Activated CD4-positive, alpha-beta T cell treated with anti-CD3 and anti-CD28 coated beads, Interleukin-2, amount 10 ng/mL, durations not matched to agents 7 days and 5 days (primary cell): ENCODE results near the gene PDLIM3. TPM values are rescaled to one million over a fixed set of nuclear protein-coding genes. Genes with fewer than 3 reads are reported as not detected.
"Not testable (repeated sequence)": the region's sequence is repeated elsewhere in the genome, so short reads cannot be mapped to it uniquely, and the experiment has no call there.

Experiments used
- CTCF ChIA-PET: fragments of 350-600 bp; sonication (Branson Sonifier 250); formaldehyde crosslinking; loops from one replicate; lab custom pipeline; 2021; ENCODE audit warnings: antibody characterized with exemption; lab: Charles Lee
- POLR2A ChIA-PET: fragments of 350-600 bp; sonication (Branson Sonifier 250); formaldehyde crosslinking; loops from one replicate; lab custom pipeline; 2021; ENCODE audit warnings: antibody characterized with exemption; lab: Charles Lee
- DNase-seq: peaks from one replicate; pipeline ENCODE4 v3.0.0-alpha.2; 2020
- H3K27ac Mint-ChIP-seq: one replicate; pipeline ENCODE4 v1.8.0; 2021; ENCODE audit warnings: mild to moderate bottlenecking, moderate library complexity, mixed read lengths
- H3K27me3 Mint-ChIP-seq: one replicate; pipeline ENCODE4 v1.8.0; 2021; ENCODE audit warnings: mixed read lengths
- H3K36me3 Mint-ChIP-seq: one replicate; pipeline ENCODE4 v1.8.0; 2021; ENCODE audit warnings: low read depth, mixed read lengths
- H3K4me1 Mint-ChIP-seq: one replicate; pipeline ENCODE4 v1.8.0; 2021; ENCODE audit warnings: mixed read lengths
- H3K4me3 Mint-ChIP-seq: one replicate; pipeline ENCODE4 v1.8.0; 2021; ENCODE audit warnings: mild to moderate bottlenecking, moderate library complexity, mixed read lengths
- H3K9me3 Mint-ChIP-seq: one replicate; pipeline ENCODE4 v1.8.0; 2021; ENCODE audit warnings: mixed read lengths
- total RNA-seq, 2 experiments: library from RNA; stranded (reverse); gene quantifications; one replicate each; pipeline ENCODE4 v1.2.3, GENCODE V29; 2021

Gene PDLIM3
- total RNA-seq, 2 experiments from 2014 or later: not detected

- ChIA-PET POLR2A (no interaction called here), CTCF (no interaction called here)
- Mint-ChIP-seq H3K27ac (no peak overlapping the region), H3K4me1 (no peaks in the 10 kb centered on the region), H3K27me3 (peaks cover 6% of the 10 kb centered on the region), H3K9me3 (peaks cover 6% of the 10 kb centered on the region), H3K4me3 (no peak overlapping the region), H3K36me3 (no peaks in the 10 kb centered on the region)
- no peak for DNase-seq
These were observed 31.1 kb upstream of the PDLIM3 start for GRCh38 chr4:185566425-185566824.

GRCh38 chr4:185565696-185566095, 30.4 kb upstream of the PDLIM3 start:
- Mint-ChIP-seq H3K27me3 (peaks cover 6% of the 10 kb centered on the region), H3K27ac (no peak overlapping the region), H3K9me3 (peaks cover 6% of the 10 kb centered on the region), H3K4me1 (no peaks in the 10 kb centered on the region), H3K36me3 (no peaks in the 10 kb centered on the region), H3K4me3 (no peak overlapping the region)
- ChIA-PET CTCF (no interaction called here), POLR2A (no interaction called here)
- no peak for DNase-seq

DNA sequence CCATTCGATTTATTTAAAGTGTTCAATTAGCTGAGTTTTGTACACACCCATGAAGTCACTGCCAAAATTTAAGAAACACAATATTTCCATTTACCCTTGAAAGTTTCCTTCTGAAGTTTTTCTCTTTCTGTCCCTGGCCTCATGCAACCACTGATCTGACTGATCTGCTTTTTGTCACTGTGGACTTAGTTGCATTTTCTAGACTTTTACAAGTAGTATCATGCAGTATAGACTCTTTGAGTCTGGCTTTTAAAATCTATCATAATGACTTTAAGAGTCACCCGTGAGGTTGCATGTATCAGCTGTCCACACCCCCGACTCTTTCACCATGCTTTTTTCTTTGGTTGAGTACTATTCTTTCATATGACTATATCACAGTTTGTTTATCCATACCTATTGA, 29.0 kb upstream of the PDLIM3 start:
- H3K4me1 Mint-ChIP-seq: no peaks in the 10 kb centered on the region
- ChIA-PET POLR2A (no interaction called here), CTCF (interaction anchor here (0.6 kb wide), 1 partner anchor 37 kb away, joined by 3 read pairs; no protein-coding TSS in a partner anchor)
- DNase-seq: no peak
- no peaks in the 10 kb centered on the region for H3K36me3 Mint-ChIP-seq
- peaks cover 6% of the 10 kb centered on the region for H3K27me3 Mint-ChIP-seq
- H3K9me3 Mint-ChIP-seq: peaks cover 6% of the 10 kb centered on the region
- H3K27ac Mint-ChIP-seq: no peak overlapping the region
- H3K4me3 Mint-ChIP-seq: no peak overlapping the region

GRCh38 chr4:185562531-185562930, 27.2 kb upstream of the PDLIM3 start:
- Mint-ChIP-seq H3K27ac (no peak overlapping the region), H3K4me3 (no peak overlapping the region), H3K27me3 (peaks cover 19% of the 10 kb centered on the region), H3K36me3 (no peaks in the 10 kb centered on the region), H3K4me1 (no peaks in the 10 kb centered on the region), H3K9me3 (peaks cover 6% of the 10 kb centered on the region)
- CTCF ChIA-PET: no interaction called here
- POLR2A ChIA-PET: no interaction called here
- DNase-seq: no peak

GRCh38 chr4:185560316-185560715, 25.0 kb upstream of the PDLIM3 start:
- Mint-ChIP-seq H3K27me3 (peaks cover 26% of the 10 kb centered on the region), H3K4me1 (no peaks in the 10 kb centered on the region), H3K27ac (no peak overlapping the region), H3K4me3 (no peak overlapping the region), H3K9me3 (peaks cover 6% of the 10 kb centered on the region), H3K36me3 (no peaks in the 10 kb centered on the region)
- ChIA-PET POLR2A (no interaction called here), CTCF (interaction anchor here (0.6 kb wide), 1 partner anchor 1984 kb away, joined by 3 read pairs; no protein-coding TSS in a partner anchor)
- no peak for DNase-seq

GRCh38 chr4:185559915-185560281, 24.6 kb upstream of the PDLIM3 start:
- Mint-ChIP-seq H3K4me1 (no peaks in the 10 kb centered on the region), H3K27me3 (peaks cover 27% of the 10 kb centered on the region), H3K27ac (no peak overlapping the region), H3K36me3 (no peaks in the 10 kb centered on the region), H3K9me3 (peaks cover 6% of the 10 kb centered on the region), H3K4me3 (no peak overlapping the region)
- CTCF ChIA-PET: no interaction called here
- DNase-seq: no peak
- POLR2A ChIA-PET: no interaction called here

- H3K4me3 Mint-ChIP-seq, H3K27ac Mint-ChIP-seq, H3K9me3 Mint-ChIP-seq, H3K4me1 Mint-ChIP-seq, DNase-seq, POLR2A ChIA-PET, H3K36me3 Mint-ChIP-seq, CTCF ChIA-PET: not testable (repeated sequence)
- peaks cover 25% of the 10 kb centered on the region for H3K27me3 Mint-ChIP-seq
These were observed 24.1 kb upstream of the PDLIM3 start for GRCh38 chr4:185559251-185559914.

DNA sequence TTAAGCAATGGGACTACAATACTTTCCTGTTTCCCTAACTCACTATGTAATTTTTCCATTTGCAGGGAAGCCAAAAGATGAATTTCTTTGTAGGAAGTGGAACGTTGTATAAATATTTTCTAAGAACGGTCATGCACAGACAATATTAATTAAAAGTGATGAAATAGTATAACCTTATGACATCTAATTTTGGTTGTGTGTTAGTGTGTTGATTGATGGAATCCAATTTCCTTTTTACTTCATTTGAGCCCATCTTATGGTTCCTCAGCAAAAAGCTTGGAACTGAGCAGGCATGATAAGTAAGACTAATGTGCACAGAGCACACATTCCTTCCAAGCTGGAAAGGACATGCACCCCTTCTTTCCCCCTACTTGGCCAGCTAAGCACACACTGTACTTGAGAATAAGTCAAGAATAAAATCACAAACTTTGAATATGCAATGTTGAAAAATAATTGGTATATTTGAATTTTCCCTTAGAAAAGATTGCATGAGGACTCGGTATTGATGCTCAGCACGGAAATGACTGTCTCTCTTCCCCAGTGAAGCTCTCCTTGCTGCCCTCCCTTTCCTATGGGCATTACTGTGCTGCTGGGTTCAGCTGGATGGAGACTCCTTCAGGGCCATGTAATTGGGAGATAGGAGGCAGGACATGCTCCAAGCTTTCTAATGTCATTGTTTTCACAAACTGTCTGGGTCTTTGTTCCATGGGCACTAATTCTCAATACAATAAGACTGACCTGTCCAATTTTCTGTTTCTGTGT, 19.2 kb upstream of the PDLIM3 start:
- Mint-ChIP-seq H3K9me3 (no peaks in the 10 kb centered on the region), H3K36me3 (no peaks in the 10 kb centered on the region), H3K4me3 (no peak overlapping the region), H3K27ac (no peak overlapping the region), H3K27me3 (peaks cover 32% of the 10 kb centered on the region), H3K4me1 (no peaks in the 10 kb centered on the region)
- DNase-seq: no peak
- ChIA-PET POLR2A (interaction anchor here (0.5 kb wide), 1 partner anchor 18 kb away, joined by 11 read pairs; no protein-coding TSS in a partner anchor), CTCF (no interaction called here)

DNA sequence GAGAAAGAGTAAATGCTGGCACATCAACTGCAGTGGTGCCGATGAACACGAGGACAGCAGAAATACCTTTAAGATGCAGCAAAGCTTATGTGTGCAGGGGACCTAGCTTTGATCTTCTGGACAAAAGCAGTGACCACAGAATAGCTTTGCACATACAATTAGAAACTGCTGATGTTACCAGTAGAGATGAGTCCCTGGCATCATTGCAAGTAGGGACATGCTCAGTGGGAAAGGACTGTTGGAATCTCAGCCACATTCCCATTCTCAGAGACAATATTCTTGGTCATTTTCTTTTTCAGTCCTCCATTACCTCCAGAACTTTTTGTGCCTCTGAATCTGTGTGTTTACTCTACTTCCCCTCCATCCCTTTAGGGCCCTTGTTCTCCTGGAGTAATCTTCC, 16.9 kb upstream of the PDLIM3 start:
- H3K27ac Mint-ChIP-seq: no peak overlapping the region
- no peaks in the 10 kb centered on the region for H3K9me3 Mint-ChIP-seq
- ChIA-PET CTCF (interaction anchor here (0.6 kb wide), 1 partner anchor 27 kb away, joined by 3 read pairs; no protein-coding TSS in a partner anchor), POLR2A (no interaction called here)
- no peak for DNase-seq
- peaks cover 18% of the 10 kb centered on the region for H3K27me3 Mint-ChIP-seq
- H3K4me3 Mint-ChIP-seq: no peak overlapping the region
- H3K36me3 Mint-ChIP-seq: no peaks in the 10 kb centered on the region
- H3K4me1 Mint-ChIP-seq: no peaks in the 10 kb centered on the region

DNA sequence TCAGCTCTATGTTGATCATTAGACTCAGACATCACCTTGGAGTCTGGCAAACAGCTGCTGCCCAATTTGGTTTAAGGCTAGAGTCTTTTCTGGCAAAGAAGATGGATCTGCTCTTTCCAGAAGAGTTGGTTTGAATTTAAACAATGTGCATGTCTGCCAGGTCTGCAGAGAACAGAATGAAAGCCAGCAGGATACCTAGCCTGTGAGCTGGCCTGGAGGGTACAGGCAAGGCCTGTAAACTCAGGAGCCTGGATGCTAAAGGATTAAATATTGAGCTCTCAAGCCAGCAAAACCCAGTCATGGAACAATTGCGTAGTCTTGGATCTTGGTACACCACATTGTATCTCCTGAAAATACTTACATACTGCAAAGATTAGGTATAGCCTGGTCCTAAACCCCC, 15.6 kb upstream of the PDLIM3 start:
- POLR2A ChIA-PET: interaction anchor here (0.8 kb wide), 1 partner anchor 19 kb away, joined by 3 read pairs; no protein-coding TSS in a partner anchor

GRCh38 chr4:185549095-185549639, 13.9 kb upstream of the PDLIM3 start:
- Mint-ChIP-seq H3K9me3 (no peaks in the 10 kb centered on the region), H3K4me1 (no peaks in the 10 kb centered on the region), H3K27me3 (peaks cover 11% of the 10 kb centered on the region), H3K4me3 (no peak overlapping the region), H3K27ac (no peak overlapping the region), H3K36me3 (no peaks in the 10 kb centered on the region)
- no peak for DNase-seq
- POLR2A ChIA-PET: no interaction called here
- CTCF ChIA-PET: no interaction called here

More for the DNA sequence above, 15.6 kb upstream of the PDLIM3 start:
- no peak overlapping the region for H3K4me3 Mint-ChIP-seq
- no peaks in the 10 kb centered on the region for H3K9me3 Mint-ChIP-seq
- H3K4me1 Mint-ChIP-seq: no peaks in the 10 kb centered on the region
- no peak overlapping the region for H3K27ac Mint-ChIP-seq
- H3K27me3 Mint-ChIP-seq: peaks cover 13% of the 10 kb centered on the region
- CTCF ChIA-PET: interaction anchor here (0.6 to 0.9 kb wide), 2 partner anchors 14 to 47 kb away, joined by 3 read pairs; no protein-coding TSS in a partner anchor
- DNase-seq: no peak
- H3K36me3 Mint-ChIP-seq: no peaks in the 10 kb centered on the region

DNA sequence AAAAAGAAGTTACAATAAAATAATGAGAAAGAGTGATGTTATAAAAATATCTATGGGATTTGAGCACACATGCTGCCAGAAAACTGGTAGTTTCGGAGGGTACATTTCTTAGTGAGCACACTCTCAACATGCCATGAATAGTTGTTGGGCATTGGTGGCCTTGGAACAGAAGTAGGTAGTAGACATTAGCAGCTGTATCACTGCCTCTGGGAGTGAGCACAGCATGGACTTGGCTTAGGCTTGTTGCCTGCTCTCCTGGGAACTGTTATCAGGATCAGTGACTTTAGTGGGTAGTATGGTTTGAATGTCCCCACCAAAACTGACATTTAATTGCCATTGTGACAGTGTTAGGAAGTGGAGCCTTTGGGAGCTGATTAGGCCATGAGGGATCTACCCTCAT, 13.3 kb upstream of the PDLIM3 start:
- H3K4me1 Mint-ChIP-seq: no peaks in the 10 kb centered on the region

DNA sequence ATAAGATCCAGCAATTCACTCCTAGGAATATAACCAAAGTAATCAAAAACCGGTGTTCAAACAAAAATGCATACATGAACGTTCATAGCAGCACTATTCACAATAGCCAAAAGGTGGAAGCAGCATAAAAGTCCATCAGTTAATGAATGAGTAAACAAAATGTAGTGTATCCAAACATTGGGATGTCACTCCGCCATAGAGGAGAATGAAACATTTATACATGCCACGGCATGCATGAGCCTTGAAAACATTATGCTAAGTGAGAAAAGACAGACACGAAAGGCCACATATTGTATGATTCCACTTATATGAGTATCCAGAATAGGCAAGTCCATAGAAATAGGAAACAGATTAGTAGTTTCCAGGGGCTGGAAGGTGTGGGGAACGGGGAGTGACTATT, 11.0 kb upstream of the PDLIM3 start:
- ChIA-PET POLR2A (no interaction called here), CTCF (no interaction called here)
- H3K27me3 Mint-ChIP-seq: peaks cover 12% of the 10 kb centered on the region
- DNase-seq: no peak
- no peaks in the 10 kb centered on the region for H3K36me3 Mint-ChIP-seq
- no peak overlapping the region for H3K27ac Mint-ChIP-seq
- no peaks in the 10 kb centered on the region for H3K4me1 Mint-ChIP-seq
- no peak overlapping the region for H3K4me3 Mint-ChIP-seq
- no peaks in the 10 kb centered on the region for H3K9me3 Mint-ChIP-seq

More for the DNA sequence above, 13.3 kb upstream of the PDLIM3 start:
- no peak for DNase-seq
- POLR2A ChIA-PET: no interaction called here
- H3K27ac Mint-ChIP-seq: no peak overlapping the region
- H3K4me3 Mint-ChIP-seq: no peak overlapping the region
- CTCF ChIA-PET: no interaction called here
- no peaks in the 10 kb centered on the region for H3K9me3 Mint-ChIP-seq
- no peaks in the 10 kb centered on the region for H3K36me3 Mint-ChIP-seq
- H3K27me3 Mint-ChIP-seq: peaks cover 11% of the 10 kb centered on the region
